IPS DF 6.9 (cell line): ENCODE results near the gene KRTAP5-3.

Source experiments
- DNase-seq: peaks from one replicate; pipeline ENCODE4 v3.0.0-alpha.2; 2013; ENCODE audit warnings: low read depth, low spot score
- H3K27ac ChIP-seq: one replicate; pipeline ENCODE4 v1.5.1; 2013; ENCODE audit warnings: low read length, control low read depth
- H3K27me3 ChIP-seq: 2 replicates; pipeline ENCODE4 v1.6.1; 2013; ENCODE audit warnings: mild to moderate bottlenecking, low read length; ENCODE audit not compliant: control insufficient read depth, insufficient read depth
- H3K36me3 ChIP-seq: 2 replicates; pipeline ENCODE4 v1.6.1; 2013; ENCODE audit warnings: low read length; ENCODE audit not compliant: control insufficient read depth, insufficient read depth
- H3K4me1 ChIP-seq: 2 replicates; pipeline ENCODE4 v1.6.1; 2013; ENCODE audit warnings: low read length; ENCODE audit not compliant: control insufficient read depth, insufficient read depth
- H3K4me3 ChIP-seq: 2 replicates; pipeline ENCODE4 v1.5.1; 2013; ENCODE audit warnings: mild to moderate bottlenecking, low read length
- H3K9me3 ChIP-seq: 2 replicates; pipeline ENCODE4 v1.6.1; 2013; ENCODE audit warnings: low read length, inconsistent platforms; ENCODE audit not compliant: control insufficient read depth, insufficient read depth
- WGBS: extraction: QIAGEN DNeasy Blood & Tissue Kit; methylation state at CpG from one replicate; pipeline ENCODE4 v1.1.7; 2013; ENCODE audit warnings: mixed read lengths, missing lambda C conversion rate; ENCODE audit not compliant: insufficient read length, insufficient coverage; 5-methylcytosine and 5-hydroxymethylcytosine counted together

KRTAP5-3 gene

GRCh38 chr11:1565173-1565903 is 42.9 kb downstream of the KRTAP5-3 start:
- Histone ChIP-seq H3K4me1 (peaks cover 16% of the 10 kb centered on the region), H3K4me3 (no peak overlapping the region; the same call in 1 of the 2 replicates), H3K27me3 (no peaks in the 10 kb centered on the region), H3K27ac (no peak overlapping the region), H3K9me3 (no peaks in the 10 kb centered on the region), H3K36me3 (no peaks in the 10 kb centered on the region; the same call in 1 of the 2 replicates)
- WGBS, result no CpG with 5 or more reads among the region's 28 CpGs
- DNase-seq, result no peak

- WGBS, result no CpG with 5 or more reads among the region's 16 CpGs
- no peaks in the 10 kb centered on the region; the same call in 1 of the 2 replicates for H3K36me3 ChIP-seq
- H3K4me3 ChIP-seq, result no peak overlapping the region
- H3K27ac ChIP-seq, result no peak overlapping the region
- no peaks in the 10 kb centered on the region for H3K9me3 ChIP-seq
- H3K27me3 ChIP-seq, result no peaks in the 10 kb centered on the region
- peaks cover 17% of the 10 kb centered on the region for H3K4me1 ChIP-seq
- DNase-seq, result no peak
These were observed 43.6 kb downstream of the KRTAP5-3 start for GRCh38 chr11:1564535-1565172.

GRCh38 chr11:1563697-1564534 is 44.3 kb downstream of the KRTAP5-3 start:
- no peak for DNase-seq
- no CpG with 5 or more reads among the region's 29 CpGs for WGBS
- Histone ChIP-seq H3K27ac (no peak overlapping the region), H3K4me3 (no peak overlapping the region), H3K27me3 (no peaks in the 10 kb centered on the region), H3K4me1 (peaks cover 23% of the 10 kb centered on the region), H3K36me3 (no peaks in the 10 kb centered on the region; the same call in 1 of the 2 replicates), H3K9me3 (no peaks in the 10 kb centered on the region)

- H3K4me1 ChIP-seq, result peaks cover 22% of the 10 kb centered on the region
- H3K36me3 ChIP-seq, result no peaks in the 10 kb centered on the region; the same call in 1 of the 2 replicates
These were observed 45.1 kb downstream of the KRTAP5-3 start for GRCh38 chr11:1563149-1563638.

GRCh38 chr11:1562469-1563148 is 45.7 kb downstream of the KRTAP5-3 start:
- Histone ChIP-seq H3K27ac (no peak overlapping the region), H3K4me1 (peaks cover 24% of the 10 kb centered on the region), H3K9me3 (no peaks in the 10 kb centered on the region), H3K4me3 (no peak overlapping the region), H3K36me3 (no peaks in the 10 kb centered on the region; the same call in 1 of the 2 replicates), H3K27me3 (no peaks in the 10 kb centered on the region)
- WGBS, result no CpG with 5 or more reads among the region's 14 CpGs
- no peak for DNase-seq

More at GRCh38 chr11:1563149-1563638, 45.1 kb downstream of the KRTAP5-3 start:
- H3K4me3 ChIP-seq, result no peak overlapping the region
- no CpG with 5 or more reads among the region's 12 CpGs for WGBS
- H3K9me3 ChIP-seq, result no peaks in the 10 kb centered on the region
- no peaks in the 10 kb centered on the region for H3K27me3 ChIP-seq
- no peak for DNase-seq
- H3K27ac ChIP-seq, result no peak overlapping the region

- H3K4me3 ChIP-seq, result no peak overlapping the region
- no peak overlapping the region for H3K27ac ChIP-seq
- DNase-seq, result no peak
- no peaks in the 10 kb centered on the region for H3K27me3 ChIP-seq
- H3K36me3 ChIP-seq, result no peaks in the 10 kb centered on the region; the same call in 1 of the 2 replicates
- H3K9me3 ChIP-seq, result no peaks in the 10 kb centered on the region
- no CpG with 5 or more reads among the region's 5 CpGs for WGBS
- H3K4me1 ChIP-seq, result peaks cover 25% of the 10 kb centered on the region
These were observed 46.3 kb downstream of the KRTAP5-3 start for GRCh38 chr11:1561955-1562354.

GRCh38 chr11:1561266-1561665 is 47.0 kb downstream of the KRTAP5-3 start:
- WGBS, result no CpG with 5 or more reads among the region's 17 CpGs
- no peak for DNase-seq
- no peak overlapping the region for H3K4me3 ChIP-seq
- H3K36me3 ChIP-seq, result no peaks in the 10 kb centered on the region; the same call in 1 of the 2 replicates
- H3K27me3 ChIP-seq, result no peaks in the 10 kb centered on the region
- no peaks in the 10 kb centered on the region for H3K9me3 ChIP-seq
- no peak overlapping the region for H3K27ac ChIP-seq
- H3K4me1 ChIP-seq, result peaks cover 25% of the 10 kb centered on the region

- H3K4me1 ChIP-seq, result peaks cover 26% of the 10 kb centered on the region
- no peaks in the 10 kb centered on the region; the same call in 1 of the 2 replicates for H3K36me3 ChIP-seq
- no peak overlapping the region for H3K27ac ChIP-seq
- no peak overlapping the region for H3K4me3 ChIP-seq
- no peak for DNase-seq
- H3K9me3 ChIP-seq, result no peaks in the 10 kb centered on the region
- H3K27me3 ChIP-seq, result no peaks in the 10 kb centered on the region
- no CpG with 5 or more reads among the region's 8 CpGs for WGBS
These were observed 47.5 kb downstream of the KRTAP5-3 start for GRCh38 chr11:1560649-1561251.

- WGBS, result no CpG with 5 or more reads among the region's 15 CpGs
- H3K27ac ChIP-seq, result no peak overlapping the region
- H3K27me3 ChIP-seq, result no peaks in the 10 kb centered on the region
- no peaks in the 10 kb centered on the region for H3K9me3 ChIP-seq
- no peak for DNase-seq
- no peak overlapping the region for H3K4me3 ChIP-seq
- H3K4me1 ChIP-seq, result peaks cover 29% of the 10 kb centered on the region
- H3K36me3 ChIP-seq, result no peaks in the 10 kb centered on the region; the same call in 1 of the 2 replicates
These were observed 48.1 kb downstream of the KRTAP5-3 start for GRCh38 chr11:1560002-1560648.
